ENCODE data around the gene ZNF576.
A peak's percentile ranks its signal among the peaks of the same experiment; 100 is the strongest.
"Not testable (repeated sequence)": the region's sequence is repeated elsewhere in the genome, so short reads cannot be mapped to it uniquely, and the experiment has no call there.

The ZNF576 gene

DNA sequence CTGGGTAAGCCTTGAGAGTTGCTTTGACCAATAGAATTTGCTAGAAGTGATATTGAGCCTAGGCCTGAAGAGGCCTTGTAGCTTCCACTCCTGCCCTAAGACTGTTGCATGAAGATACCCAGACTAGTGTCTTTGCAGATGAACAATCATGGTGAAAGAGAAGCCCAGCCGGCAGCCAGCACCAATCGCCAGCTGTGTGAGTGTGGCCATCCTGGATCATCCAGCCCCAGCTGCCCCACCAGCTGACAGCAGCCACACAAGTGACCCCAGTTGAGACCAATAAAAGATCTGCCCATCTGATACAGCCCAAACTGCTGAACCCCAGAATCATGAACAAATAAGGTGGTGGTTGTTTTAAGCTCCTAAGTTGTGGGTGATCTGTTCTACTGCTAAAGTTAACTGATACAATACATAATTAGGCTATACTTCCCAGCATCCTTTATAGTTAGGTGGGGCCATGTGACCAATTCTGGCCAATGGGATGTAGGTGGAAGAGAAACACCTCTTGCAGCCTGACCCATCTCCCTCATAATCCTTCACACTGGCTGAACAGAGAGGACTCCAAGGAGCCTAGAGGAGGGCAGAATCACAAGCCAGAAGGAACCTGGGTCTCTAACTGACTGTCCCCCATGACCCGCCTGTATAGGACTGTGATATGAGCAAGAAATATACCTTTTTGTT lies 32.4 kb downstream of the ZNF576 start:
- no peak for DNase-seq

DNA sequence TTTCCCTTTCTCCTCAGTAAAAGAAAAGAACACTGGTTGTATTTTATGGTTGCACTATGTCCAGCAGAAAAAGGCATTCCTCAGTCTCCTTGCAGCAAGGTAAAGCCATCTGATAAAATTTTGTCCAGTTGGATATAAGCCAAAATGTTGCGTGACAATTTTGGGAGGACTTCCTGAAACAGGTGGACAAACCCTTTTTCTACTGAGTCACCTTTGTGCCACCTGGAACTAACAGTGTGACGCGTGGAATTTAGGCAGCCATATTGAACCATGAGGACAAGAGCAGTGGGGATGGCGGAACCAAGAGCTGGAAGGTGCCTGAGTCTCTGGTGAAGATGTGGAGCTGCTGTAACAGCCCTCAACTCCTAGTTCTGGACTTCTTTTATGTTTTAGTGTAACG lies 35.1 kb downstream of the ZNF576 start:
- DNase-seq: no peak

DNA sequence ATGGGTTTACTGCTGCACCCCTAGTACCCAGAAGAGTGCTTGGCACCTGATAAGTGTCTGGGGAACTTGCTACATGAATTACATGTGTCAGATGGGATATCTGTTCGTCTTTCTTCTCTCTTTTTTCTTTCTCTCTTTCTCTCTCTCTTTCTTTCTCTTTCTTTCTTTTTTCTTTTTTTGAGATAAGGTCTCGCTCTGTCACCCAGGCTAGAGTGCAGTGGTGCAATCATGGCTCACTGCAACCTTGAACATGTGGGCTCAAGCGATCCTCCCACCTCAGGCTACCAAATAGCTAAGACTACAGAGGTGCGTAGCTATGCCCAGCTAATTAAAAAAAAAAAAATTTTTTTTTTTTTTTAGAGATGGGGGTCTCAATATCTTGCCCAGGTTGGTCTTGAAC lies 37.1 kb downstream of the ZNF576 start:
- no peak for DNase-seq

DNA sequence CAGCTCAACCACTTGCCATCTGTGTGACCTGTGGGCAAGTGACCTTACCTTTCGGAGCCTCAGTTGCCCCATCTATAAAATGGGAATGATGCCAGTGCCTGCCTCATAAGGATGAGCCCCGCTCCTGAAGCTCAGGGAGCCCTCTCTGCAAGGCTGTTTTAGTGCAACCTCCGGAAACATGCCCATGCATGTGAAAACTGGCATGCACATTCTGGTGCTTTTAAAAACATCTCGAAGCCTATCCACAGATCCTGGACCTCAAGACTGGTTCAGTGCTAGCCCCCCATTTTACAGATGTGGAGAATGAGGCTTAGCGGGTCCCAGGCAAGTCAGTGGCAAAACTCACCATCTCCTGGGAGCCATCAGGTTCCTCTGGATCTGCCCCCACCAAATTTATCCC lies 37.7 kb downstream of the ZNF576 start:
- no peak for DNase-seq

DNA sequence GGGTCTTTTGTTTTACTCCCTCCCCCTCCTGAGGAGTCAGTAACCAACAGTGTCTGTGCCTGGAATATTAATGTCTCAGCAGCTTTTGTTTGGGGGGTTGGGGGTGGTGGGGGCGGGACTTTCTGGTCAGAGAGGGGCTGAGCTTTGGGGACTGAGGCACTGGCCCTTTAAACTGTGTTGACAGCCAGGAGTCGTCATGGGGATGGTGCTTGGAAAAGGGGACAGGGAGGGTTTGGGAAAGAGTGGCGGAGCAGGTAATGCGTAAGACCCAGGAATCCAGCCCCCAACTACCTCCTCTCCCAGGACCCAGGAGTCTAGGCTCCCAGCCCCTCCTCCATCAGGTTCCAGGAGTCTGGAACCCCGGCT lies 38.1 kb downstream of the ZNF576 start:
- no peak for DNase-seq

DNA sequence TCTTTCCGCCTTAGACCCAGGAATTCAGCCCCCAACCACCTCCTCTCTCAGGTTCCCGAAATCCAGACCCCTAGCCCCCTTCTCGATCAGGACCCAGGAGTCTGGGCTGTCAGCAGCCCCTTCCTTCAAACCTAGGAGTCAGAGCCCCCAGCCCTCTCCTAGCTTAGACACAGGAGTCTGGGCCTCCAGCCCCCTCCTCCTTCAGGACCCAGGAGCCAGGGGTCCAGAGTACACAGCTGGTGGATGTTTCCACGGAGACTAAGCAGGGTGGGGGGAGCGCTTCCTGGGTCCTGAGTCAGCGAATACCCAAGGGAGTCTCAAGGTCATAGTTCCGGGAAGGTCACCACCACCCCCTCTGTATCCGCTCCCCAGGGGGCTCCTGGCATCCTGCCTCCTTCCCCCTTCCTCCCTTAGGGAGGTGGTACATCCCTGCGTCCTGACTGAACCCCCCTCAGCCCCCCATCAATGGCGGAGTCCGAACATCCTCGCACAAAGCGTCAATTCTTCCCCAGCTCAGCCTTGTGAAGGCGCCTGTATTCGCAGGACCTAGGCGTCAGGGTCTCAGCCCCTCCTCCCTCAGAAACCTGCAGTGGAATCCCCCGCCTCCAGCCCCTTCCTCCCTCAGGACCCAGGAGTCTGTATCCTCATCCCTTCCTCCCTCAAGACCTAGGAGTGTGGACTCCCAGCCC lies 38.6 kb downstream of the ZNF576 start:
- DNase-seq: no peak

DNA sequence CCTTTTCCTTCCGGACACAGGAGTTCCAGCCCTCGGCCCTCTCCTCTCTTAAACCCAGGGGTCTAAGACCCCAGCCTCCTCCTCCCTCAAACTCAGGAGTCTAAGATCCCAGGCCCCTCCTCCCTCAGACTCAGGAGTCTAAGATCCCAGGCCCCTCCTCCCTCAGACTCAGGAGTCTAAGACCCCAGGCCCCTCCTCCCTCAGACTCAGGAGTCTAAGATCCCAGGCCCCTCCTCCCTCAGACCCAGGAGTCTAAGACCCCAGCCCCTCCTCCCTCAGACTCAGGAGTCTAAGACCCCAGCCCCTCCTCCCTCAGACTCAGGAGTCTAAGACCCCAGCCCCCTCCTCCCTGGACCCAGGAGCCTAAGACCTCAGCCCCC lies 39.2 kb downstream of the ZNF576 start:
- not testable (repeated sequence) for DNase-seq

DNA sequence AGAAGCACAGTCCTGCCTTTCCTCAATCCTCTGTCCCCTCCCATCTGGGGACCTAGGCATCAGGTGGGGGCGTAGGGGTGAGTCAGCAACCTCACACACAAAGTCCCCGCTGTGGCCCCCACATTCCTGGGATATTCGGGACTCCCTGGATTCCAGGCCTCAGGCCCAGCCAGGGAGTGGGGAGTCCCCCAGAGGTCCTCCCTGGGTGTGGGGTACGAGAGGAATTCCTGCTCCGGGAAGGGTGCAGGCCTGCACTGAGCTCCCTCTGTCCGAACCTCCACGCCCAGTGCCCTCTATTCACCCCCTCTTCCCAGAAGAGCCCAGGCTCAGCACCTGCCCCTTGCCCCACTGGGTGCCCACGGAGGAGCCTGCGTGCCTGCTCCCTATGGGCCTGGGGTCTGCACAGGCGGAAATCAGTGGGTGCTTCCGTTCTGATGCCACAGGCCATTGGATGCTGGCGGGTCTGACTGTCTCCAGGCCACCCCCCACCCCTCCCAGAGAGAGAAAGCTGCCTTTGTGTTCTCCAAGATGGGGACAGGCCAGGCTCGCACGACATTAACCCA lies 39.8 kb downstream of the ZNF576 start:
- no peak for DNase-seq

DNA sequence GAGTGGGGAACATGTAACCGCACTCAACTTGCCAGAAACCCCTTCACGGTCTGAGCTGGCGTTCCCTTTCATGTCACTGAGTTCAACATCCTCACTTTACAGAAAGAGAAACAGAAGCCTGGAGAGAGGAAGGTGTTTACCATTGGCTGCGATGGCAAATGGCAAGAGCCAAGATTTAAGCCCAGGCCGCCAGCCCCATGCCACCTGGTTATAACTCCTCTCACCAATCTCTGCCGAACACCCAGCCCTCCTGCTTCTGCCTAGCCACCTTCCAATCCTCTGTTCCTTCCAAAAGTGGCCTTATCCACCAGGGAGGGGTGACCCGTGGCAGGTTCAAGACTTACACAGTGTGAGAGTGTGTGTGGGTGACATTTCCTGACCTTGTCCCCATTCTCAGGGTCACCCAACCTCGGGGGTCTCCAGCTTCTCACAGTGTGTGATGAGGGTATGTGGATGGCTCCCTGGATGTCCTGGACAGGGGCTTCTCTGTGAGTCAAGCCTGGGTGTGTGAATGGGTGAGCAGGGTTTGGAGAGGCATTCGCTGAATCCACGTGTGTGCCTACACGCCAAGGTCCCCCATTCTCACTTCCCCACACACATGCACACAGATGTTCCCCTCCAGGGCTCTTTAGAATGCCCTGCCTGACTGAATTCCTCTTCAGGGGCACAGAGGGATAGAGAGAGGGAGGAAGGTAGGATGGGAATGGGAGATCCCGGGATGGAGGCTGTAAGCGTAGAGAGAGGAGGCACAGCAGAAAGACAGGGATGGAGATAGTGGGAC lies 42.0 kb downstream of the ZNF576 start:
- no peak for DNase-seq

DNA sequence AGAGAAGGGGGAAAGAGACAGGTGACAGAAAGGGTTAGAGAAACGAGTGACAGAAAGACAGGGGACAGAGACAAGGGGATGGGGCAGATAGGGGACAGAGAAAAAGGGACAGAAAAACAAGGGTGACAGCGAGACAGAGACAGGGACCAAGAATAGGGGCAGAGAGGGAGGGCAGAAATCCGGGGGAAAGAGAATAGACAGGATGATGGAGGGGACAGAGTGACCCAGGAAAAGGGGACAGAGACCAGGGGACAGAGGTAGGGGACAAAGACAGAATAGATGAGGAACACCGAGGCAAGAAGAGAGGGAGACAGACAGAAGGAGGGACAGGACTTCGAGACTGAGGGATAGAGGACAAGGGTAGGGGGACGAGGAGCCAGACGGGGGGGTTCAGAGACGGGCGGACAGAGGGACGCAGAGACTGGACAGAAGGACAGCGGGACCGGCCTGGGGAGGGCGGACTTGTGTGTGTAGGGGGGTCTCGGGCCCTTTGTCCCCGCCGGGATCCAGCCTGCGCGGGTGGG lies 42.7 kb downstream of the ZNF576 start:
- no peak for DNase-seq

DNA sequence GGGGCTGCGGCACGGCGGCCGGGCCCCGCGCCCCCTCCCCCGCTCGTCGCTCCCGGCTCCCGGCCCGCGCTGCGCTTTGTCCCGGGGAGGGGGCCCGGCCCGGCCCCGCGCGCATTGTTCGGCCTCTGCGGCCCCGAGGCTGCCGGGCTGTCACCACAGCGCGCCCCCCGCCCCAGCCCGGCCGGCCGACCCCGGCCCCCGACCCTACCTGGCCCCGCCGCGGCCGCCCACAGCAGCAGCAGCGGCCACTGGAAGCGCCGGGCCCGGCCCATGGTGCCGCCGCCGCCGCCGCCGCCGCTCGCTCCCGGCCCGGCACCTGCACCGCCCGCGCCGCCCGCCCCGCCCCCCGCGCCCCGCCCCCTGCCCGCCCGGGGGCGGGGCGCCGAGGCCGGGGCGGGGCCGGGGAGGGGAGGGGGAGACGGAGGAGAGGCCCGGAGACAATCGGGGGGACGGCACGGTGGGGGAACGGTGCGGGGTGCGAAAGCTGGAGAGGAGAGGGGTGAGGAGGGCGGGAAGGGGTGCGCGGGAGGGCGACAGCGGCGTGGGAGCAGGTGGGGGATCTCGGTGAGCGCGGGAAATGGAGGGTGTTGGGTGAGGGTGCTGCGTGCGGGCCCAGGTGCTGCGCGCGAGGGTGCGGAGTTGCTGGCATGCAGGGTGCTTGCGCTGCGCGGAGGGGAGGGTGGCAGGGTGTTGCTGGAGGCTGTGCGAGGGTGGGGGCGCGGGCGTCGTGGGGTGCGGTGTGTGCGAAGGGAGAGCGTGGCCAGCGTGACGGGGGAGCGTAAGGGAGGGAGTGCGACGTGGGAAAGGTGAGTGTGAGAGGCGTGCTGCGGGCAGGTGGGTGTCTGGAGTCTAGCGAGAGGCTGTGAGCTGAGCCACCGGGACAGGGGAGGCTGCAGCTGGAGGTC lies 43.4 kb downstream of the ZNF576 start, which contains the start of gene CADM4:
Gene CADM4, minus strand, starts transcription at position 332 of the 905 bp plus-strand sequence. Its CDS starts 60 bp downstream, at position 272.
- peak; percentile 58 to 64 for DNase-seq

DNA sequence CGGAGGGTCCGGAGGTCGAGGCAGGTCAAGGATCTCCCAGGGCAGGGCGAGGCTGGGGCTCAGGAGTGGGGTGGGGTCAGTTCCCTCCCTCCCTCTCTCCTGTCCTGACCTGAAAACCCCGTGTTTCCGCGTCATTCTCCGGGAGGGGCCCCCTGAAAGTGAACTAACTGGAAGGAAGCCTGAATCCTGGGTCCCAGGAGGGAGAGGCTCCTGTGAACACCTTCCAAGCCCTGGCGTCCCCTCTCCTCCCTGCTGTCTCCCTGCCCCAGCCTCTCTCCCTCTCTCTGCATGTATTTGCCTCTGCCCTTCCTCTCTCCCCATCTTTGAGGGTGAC lies 44.0 kb downstream of the ZNF576 start:
- no peak for DNase-seq

DNA sequence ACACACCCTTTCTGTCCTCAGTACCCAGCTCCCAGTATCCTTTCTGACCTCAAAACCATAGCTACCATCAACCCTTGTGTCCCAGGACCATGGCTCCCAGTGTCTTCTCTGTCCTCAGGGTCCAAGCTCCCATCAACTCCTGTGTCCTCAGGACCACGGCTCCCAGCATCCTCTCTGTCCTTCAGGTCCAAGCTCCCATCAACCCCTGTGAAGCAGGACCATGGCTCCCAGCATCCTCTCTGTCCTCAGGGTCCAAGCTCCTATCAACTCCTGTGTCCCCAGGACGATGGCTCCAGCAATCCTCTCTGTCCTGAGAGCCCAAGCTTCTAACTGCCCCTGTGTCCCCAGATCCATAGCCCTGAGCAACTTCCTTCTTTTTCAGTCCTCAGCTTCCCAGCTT lies 44.9 kb downstream of the ZNF576 start:
- DNase-seq: no peak

DNA sequence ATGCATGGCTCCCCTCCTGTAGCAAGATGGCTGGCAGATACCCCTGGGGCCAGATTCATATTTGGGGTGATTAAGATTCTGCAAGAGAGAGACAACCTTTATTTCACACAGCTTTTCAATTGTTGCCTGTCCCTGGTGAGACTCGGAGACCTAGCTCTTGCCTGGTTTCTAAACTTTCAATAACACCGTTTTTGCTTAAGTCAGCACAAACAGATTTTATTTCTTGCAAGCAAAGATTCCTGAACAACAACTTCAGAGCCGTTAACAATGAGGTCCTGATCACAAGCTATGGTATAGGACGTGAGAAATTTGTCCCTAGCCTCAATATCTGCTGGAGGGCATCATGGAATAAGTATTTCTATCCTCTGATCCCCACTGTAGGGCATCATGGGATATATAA lies 46.1 kb downstream of the ZNF576 start:
- DNase-seq: no peak

DNA sequence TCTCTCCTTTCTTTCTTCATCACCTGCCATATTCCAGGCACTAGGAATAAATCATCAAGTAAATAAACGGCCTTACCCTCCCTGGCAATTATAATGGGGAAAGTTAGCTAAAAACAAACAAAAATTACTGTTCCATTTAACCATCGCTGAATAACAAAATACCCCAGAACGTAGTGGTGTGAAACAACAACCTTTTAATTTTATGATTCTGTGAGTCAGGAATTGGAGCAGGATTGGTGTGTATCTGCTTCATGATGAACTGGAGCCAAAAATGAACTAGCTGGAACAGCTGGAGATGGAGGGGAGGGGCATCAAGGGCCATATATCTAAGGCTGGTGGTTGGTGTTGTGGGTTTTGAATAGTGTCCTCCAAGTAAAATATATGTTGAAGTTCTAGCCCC lies 46.9 kb downstream of the ZNF576 start:
- DNase-seq: no peak

DNA sequence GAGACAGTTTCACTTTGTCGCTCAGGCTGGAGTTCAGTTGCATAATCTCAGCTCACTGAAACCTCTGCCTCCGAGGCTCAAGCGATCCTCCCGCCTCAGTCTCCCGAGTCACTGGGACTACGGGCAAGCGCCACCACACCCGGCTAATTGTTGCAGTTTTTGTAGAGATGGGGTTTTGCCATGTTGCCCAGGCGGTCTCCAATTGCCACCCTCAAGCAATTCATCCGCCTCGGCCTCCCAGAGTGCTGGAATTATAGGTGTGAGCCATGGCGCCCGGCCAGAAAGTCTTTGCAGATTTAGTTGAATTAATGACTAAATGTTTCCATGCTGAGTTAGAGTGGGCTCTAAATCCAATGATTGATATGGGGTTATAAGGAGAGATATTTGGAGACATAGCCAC lies 47.8 kb downstream of the ZNF576 start:
- no peak for DNase-seq

DNA sequence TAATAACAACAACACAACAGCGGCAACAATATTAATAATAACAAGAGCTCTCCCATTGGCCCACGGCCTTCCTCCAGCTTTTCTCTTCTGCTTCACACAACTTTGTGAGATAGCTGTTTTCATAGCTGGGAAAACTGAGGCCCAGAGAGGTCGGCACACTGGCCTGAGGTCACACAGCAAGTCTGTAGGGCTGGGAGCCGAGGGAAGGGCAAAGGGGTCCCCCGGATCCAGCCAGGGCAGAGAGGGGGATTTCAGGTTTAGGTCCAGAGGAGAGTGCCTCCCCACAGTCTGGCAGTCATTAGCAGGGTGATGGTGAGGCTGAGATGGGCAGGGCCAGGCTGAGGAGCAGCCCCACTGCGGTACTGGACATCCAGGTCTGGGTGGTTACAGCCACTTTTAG lies 52.2 kb downstream of the ZNF576 start:
- no peak for DNase-seq

DNA sequence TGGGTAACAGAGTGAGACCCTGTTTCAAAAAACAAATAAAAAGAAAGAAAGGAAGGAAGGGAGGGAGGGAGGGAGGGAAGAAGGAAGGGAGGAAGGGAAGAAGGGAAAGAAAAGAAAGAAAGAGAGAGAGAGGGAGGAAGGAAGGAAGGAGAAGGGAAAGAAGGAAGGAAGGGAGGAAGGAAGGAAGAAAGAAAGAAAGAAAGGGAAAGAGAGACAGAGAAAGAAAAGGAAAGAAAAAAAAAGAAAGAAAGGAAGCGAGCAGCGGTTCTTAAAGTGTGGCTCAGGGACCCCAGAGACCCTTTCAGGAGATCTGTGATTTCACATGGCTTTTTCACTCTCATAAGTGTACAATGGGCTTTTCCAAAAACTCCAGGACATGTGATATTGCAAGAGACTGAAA lies 53.1 kb downstream of the ZNF576 start:
- DNase-seq: no peak

DNA sequence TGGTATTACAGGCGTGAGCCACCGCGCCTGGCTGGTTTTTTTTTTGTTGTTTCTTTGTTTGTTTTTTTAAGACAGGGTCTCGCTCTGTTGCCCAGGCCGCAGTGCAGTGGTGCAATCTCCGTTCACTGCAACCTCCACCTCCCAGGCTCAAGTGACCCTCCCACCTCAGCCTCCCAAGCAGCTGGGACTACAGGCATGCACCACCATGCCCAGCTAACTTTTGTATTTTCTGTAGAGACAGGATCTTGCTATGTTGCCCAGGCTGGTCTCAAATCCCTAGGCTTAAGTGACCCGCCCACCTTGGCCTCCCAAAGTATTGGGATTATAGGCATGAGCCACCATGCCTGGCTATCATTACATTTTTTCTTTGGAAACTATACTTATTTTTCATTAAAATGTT lies 53.9 kb downstream of the ZNF576 start:
- not testable (repeated sequence) for DNase-seq
